GM23248 (cell line): ENCODE measurements around the gene IKZF1. TPM values are rescaled to one million over a fixed set of nuclear protein-coding genes. Genes with fewer than 3 reads are reported as not detected.

Source experiments
- DNase-seq: peaks from one replicate; pipeline ENCODE4 v3.0.0-alpha.2; 2015
- H2AFZ ChIP-seq: fragments of 200-600 bp; sonication (generic); 2 replicates; pipeline ENCODE4 v1.6.1; 2016; ENCODE audit warnings: antibody characterized with exemption
- H3F3A ChIP-seq: fragments of 200-600 bp; sonication (generic); 2 replicates; pipeline ENCODE4 v1.6.1; 2016; ENCODE audit warnings: mild to moderate bottlenecking, antibody characterized with exemption, mixed run types; ENCODE audit not compliant: insufficient read depth
- H3K27ac ChIP-seq: fragments of 200-600 bp; sonication (generic); 2 replicates; pipeline ENCODE4 v1.5.1; 2016; ENCODE audit warnings: mild to moderate bottlenecking
- H3K27me3 ChIP-seq: fragments of 200-600 bp; sonication (generic); replicated peaks from 2 replicates; pipeline ENCODE4 v1.6.1; 2016; ENCODE audit warnings: mild to moderate bottlenecking; ENCODE audit not compliant: insufficient read depth
- H3K36me3 ChIP-seq: fragments of 200-600 bp; sonication (generic); 2 replicates; pipeline ENCODE4 v1.6.1; 2016; ENCODE audit warnings: low read depth, mild to moderate bottlenecking
- H3K4me1 ChIP-seq: fragments of 200-600 bp; sonication (generic); 2 replicates; pipeline ENCODE4 v1.6.1; 2016; ENCODE audit warnings: mild to moderate bottlenecking; ENCODE audit not compliant: insufficient read depth
- H3K4me2 ChIP-seq: fragments of 200-600 bp; sonication (generic); one replicate; pipeline ENCODE4 v1.6.1; 2016; ENCODE audit warnings: mild to moderate bottlenecking; ENCODE audit not compliant: unreplicated experiment
- H3K4me3 ChIP-seq: fragments of 200-600 bp; sonication (generic); 2 replicates; pipeline ENCODE4 v1.5.1; 2016; ENCODE audit warnings: mild to moderate bottlenecking
- H3K79me2 ChIP-seq: fragments of 200-600 bp; sonication (generic); 2 replicates; pipeline ENCODE4 v1.6.1; 2016; ENCODE audit warnings: mild to moderate bottlenecking; ENCODE audit not compliant: insufficient read depth
- H3K9ac ChIP-seq: fragments of 200-600 bp; sonication (generic); 2 replicates; pipeline ENCODE4 v1.6.1; 2016; ENCODE audit warnings: mild to moderate bottlenecking
- H3K9me2 ChIP-seq: fragments of 200-600 bp; sonication (generic); 2 replicates; pipeline ENCODE4 v1.6.1; 2016; ENCODE audit warnings: mixed run types, mild to moderate bottlenecking, moderate library complexity; ENCODE audit not compliant: insufficient read depth
- H3K9me3 ChIP-seq: fragments of 200-600 bp; sonication (generic); one replicate; pipeline ENCODE4 v1.6.1; 2017; ENCODE audit warnings: low read depth
- H4K20me1 ChIP-seq: fragments of 200-600 bp; sonication (generic); 2 replicates; pipeline ENCODE4 v1.6.0; 2016; ENCODE audit not compliant: insufficient read depth
- EZH2 ChIP-seq: fragments of 200-600 bp; sonication (generic); IDR thresholded peaks from 2 replicates; pipeline ENCODE4 v1.6.1; 2018; ENCODE audit warnings: antibody characterized with exemption, mild to moderate bottlenecking; ENCODE audit not compliant: insufficient read depth, poor library complexity, severe bottlenecking
- EZH2phosphoT487 ChIP-seq: fragments of 200-600 bp; sonication (generic); IDR thresholded peaks from 2 replicates; pipeline ENCODE4 v1.6.1; 2018; ENCODE audit warnings: antibody characterized with exemption, moderate library complexity, mild to moderate bottlenecking, low read depth; ENCODE audit not compliant: insufficient read depth
- WGBS, 2 experiments: methylation state at CpG; one replicate each; pipeline ENCODE4 v1.1.6; 2015 to 2017; ENCODE audit warnings: low lambda C conversion rate in 2 of 2, low coverage in 1 of 2; ENCODE audit errors: missing lambda C conversion rate in 2 of 2; 5-methylcytosine and 5-hydroxymethylcytosine counted together
- in situ Hi-C: fragments of 300-500 bp; cut with MboI; formaldehyde crosslinking; loops from 2 replicates; pipeline ENCODE4 v1.15.0; 2020
- polyA plus RNA-seq: library from polyadenylated mRNA; unstranded; fragments of >200 nt; fragmentation: Nextera tagmentation; extraction: Ambion mirVana; gene quantifications from 2 replicates; pipeline ENCODE4 v1.2.1, GENCODE V29; 2016
- total RNA-seq: library from RNA; depleted of rRNA; stranded (reverse); fragments of >200 nt; shearing (Covaris generic); gene quantifications from 2 replicates; pipeline ENCODE4 v1.2.3, GENCODE V29; 2014

The IKZF1 gene
- total and polyA plus RNA-seq, 2 experiments from 2014 or later, result not detected

GRCh38 chr7:50362142-50362541 lies 57.6 kb downstream of the IKZF1 start:
- H2AFZ ChIP-seq, result no peak overlapping the region
- H3K27ac ChIP-seq, result no peak overlapping the region
- no peak overlapping the region for H3K4me3 ChIP-seq
- H3K79me2 ChIP-seq, result no peaks in the 10 kb centered on the region
- H3K9me3 ChIP-seq, result no peaks in the 10 kb centered on the region
- no peaks in the 10 kb centered on the region for H4K20me1 ChIP-seq
- no peak overlapping the region for H3K4me2 ChIP-seq
- H3F3A ChIP-seq, result no peaks in the 10 kb centered on the region
- peaks cover 18% of the 10 kb centered on the region for H3K27me3 ChIP-seq
- no peaks in the 10 kb centered on the region for H3K9me2 ChIP-seq
- no peaks in the 10 kb centered on the region for H3K36me3 ChIP-seq
- WGBS, 2 experiments, result 26 to 28% methylated on average over 5 of the region's 5 CpGs
- DNase-seq, result no peak
- in situ Hi-C loops, result no loop called here
- no peak for TF ChIP-seq EZH2
- TF ChIP-seq EZH2phosphoT487, result no peak
- H3K9ac ChIP-seq, result no peak overlapping the region
- no peaks in the 10 kb centered on the region for H3K4me1 ChIP-seq

GRCh38 chr7:50362712-50363282 lies 58.3 kb downstream of the IKZF1 start:
- H3K4me1 ChIP-seq, result no peaks in the 10 kb centered on the region
- no peak overlapping the region for H3K9ac ChIP-seq
- 12 to 14% methylated on average over 6 of the region's 6 CpGs for WGBS, 2 experiments
- in situ Hi-C loops, result no loop called here
- no peak overlapping the region for H3K27ac ChIP-seq
- H3K4me3 ChIP-seq, result no peak overlapping the region
- H3K36me3 ChIP-seq, result no peaks in the 10 kb centered on the region
- H3K79me2 ChIP-seq, result no peaks in the 10 kb centered on the region
- TF ChIP-seq EZH2, result no peak
- no peak for TF ChIP-seq EZH2phosphoT487
- no peak overlapping the region for H2AFZ ChIP-seq
- H3F3A ChIP-seq, result no peaks in the 10 kb centered on the region
- H4K20me1 ChIP-seq, result no peaks in the 10 kb centered on the region
- H3K9me2 ChIP-seq, result no peaks in the 10 kb centered on the region
- no peak overlapping the region for H3K4me2 ChIP-seq
- H3K9me3 ChIP-seq, result no peaks in the 10 kb centered on the region
- no peak for DNase-seq
- peaks cover 18% of the 10 kb centered on the region for H3K27me3 ChIP-seq

GRCh38 chr7:50363327-50364060 lies 59.0 kb downstream of the IKZF1 start:
- Histone ChIP-seq H3K27me3 (peaks cover 13% of the 10 kb centered on the region; the same call in 1 of the 2 replicates), H3K27ac (no peak overlapping the region), H3K9me2 (no peaks in the 10 kb centered on the region), H3K4me1 (no peaks in the 10 kb centered on the region), H3K9me3 (no peaks in the 10 kb centered on the region), H3K4me3 (no peak overlapping the region), H3K36me3 (no peaks in the 10 kb centered on the region), H3K79me2 (no peaks in the 10 kb centered on the region), H3K4me2 (no peak overlapping the region), H2AFZ (no peak overlapping the region), H4K20me1 (no peaks in the 10 kb centered on the region), H3F3A (no peaks in the 10 kb centered on the region), H3K9ac (no peak overlapping the region)
- in situ Hi-C loops, result no loop called here
- 19 to 21% methylated on average over 7 of the region's 7 CpGs for WGBS, 2 experiments
- TF ChIP-seq EZH2 (no peak), EZH2phosphoT487 (no peak)
- DNase-seq, result no peak

DNA sequence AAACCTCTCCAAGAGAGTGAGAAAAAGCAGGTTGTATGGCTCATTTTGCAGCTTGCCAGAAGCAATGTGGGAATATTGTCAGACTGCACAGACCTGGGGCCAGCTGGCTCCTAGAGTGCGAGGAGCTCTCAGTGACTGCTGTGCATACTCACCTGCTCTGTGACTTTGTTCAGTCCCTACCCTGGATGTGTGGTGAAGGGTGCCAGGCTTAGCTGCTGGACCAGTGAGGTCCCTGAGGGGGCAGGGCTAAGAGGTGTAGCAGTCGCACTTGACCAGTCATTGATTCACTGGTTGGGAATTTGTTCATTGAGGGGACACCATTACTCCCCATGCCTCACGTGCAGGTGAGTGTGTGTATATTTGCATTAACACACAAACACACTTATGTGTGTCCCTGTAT lies 60.1 kb downstream of the IKZF1 start:
- H3K4me2 ChIP-seq, result no peak overlapping the region
- H3K9me3 ChIP-seq, result no peaks in the 10 kb centered on the region
- no peak for DNase-seq
- no peak overlapping the region for H3K4me3 ChIP-seq
- H3K9ac ChIP-seq, result no peak overlapping the region
- no peaks in the 10 kb centered on the region for H3K4me1 ChIP-seq
- H2AFZ ChIP-seq, result no peak overlapping the region
- H3K9me2 ChIP-seq, result no peaks in the 10 kb centered on the region
- in situ Hi-C loops, result no loop called here
- TF ChIP-seq EZH2, result no peak
- no peaks in the 10 kb centered on the region for H3K79me2 ChIP-seq
- H4K20me1 ChIP-seq, result no peaks in the 10 kb centered on the region
- no peak overlapping the region for H3K27ac ChIP-seq
- H3F3A ChIP-seq, result no peaks in the 10 kb centered on the region
- WGBS, 2 experiments, result 33 to 45% methylated on average over 3 of the region's 3 CpGs
- no peaks in the 10 kb centered on the region for H3K36me3 ChIP-seq
- H3K27me3 ChIP-seq, result peaks cover 12% of the 10 kb centered on the region; the same call in 1 of the 2 replicates
